DOHH2 (cell line): ENCODE data around the gene CCDC112.

ENCODE experiments used
- EZH2phosphoT487 ChIP-seq: fragments of 200-600 bp; sonication (generic); IDR thresholded peaks from 2 replicates; pipeline ENCODE4 v1.6.1; 2017; ENCODE audit warnings: borderline replicate concordance, mild to moderate bottlenecking, antibody characterized with exemption, low read length, moderate library complexity, mixed read lengths
- TF ChIP-seq, protein P1 (sequence below): fragments of 200-600 bp; sonication (generic); IDR thresholded peaks from one replicate; pipeline ENCODE4 v1.5.1; 2014; ENCODE audit warnings: antibody characterized with exemption, mild to moderate bottlenecking, low read depth, low read length; ENCODE audit not compliant: poor library complexity, severe bottlenecking

- TF ChIP-seq, protein P1, sequence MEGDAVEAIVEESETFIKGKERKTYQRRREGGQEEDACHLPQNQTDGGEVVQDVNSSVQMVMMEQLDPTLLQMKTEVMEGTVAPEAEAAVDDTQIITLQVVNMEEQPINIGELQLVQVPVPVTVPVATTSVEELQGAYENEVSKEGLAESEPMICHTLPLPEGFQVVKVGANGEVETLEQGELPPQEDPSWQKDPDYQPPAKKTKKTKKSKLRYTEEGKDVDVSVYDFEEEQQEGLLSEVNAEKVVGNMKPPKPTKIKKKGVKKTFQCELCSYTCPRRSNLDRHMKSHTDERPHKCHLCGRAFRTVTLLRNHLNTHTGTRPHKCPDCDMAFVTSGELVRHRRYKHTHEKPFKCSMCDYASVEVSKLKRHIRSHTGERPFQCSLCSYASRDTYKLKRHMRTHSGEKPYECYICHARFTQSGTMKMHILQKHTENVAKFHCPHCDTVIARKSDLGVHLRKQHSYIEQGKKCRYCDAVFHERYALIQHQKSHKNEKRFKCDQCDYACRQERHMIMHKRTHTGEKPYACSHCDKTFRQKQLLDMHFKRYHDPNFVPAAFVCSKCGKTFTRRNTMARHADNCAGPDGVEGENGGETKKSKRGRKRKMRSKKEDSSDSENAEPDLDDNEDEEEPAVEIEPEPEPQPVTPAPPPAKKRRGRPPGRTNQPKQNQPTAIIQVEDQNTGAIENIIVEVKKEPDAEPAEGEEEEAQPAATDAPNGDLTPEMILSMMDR, result no peak
- TF ChIP-seq EZH2phosphoT487, result no peak
Observed at GRCh38 chr5:115227281-115227680, 69.2 kb downstream of the CCDC112 start.
